Kidney (tissue), 14 donors: ENCODE measurements around the gene ANKRD27. TPM values are rescaled to one million over a fixed set of nuclear protein-coding genes. Genes with fewer than 3 reads are reported as not detected.

Source experiments
- DNase-seq, 5 donors: peaks; one replicate each; pipeline ENCODE4 v3.0.0-alpha.2; 2013 to 2020
- FAIRE-seq: peaks from 2 replicates; lab custom pipeline; 2012; peaks lifted over from hg19 to GRCh38; lab: Jason Lieb, UNC
- H3K27ac ChIP-seq, 2 donors: one replicate each; pipeline ENCODE4 v1.7.0; 2013; ENCODE audit warnings: low read depth in 2 of 2, low read length in 2 of 2, inconsistent platforms in 1 of 2
- H3K27me3 ChIP-seq: one replicate; pipeline ENCODE4 v1.7.1; 2013; ENCODE audit warnings: low read length, inconsistent platforms; ENCODE audit not compliant: control insufficient read depth, insufficient read depth
- H3K36me3 ChIP-seq, 3 donors: one replicate each; pipeline versions ENCODE4 v1.7.0 to v1.7.1; 2013; ENCODE audit warnings: low read length in 3 of 3, control low read depth in 1 of 3, inconsistent platforms in 1 of 3; ENCODE audit not compliant: insufficient read depth in 3 of 3, control insufficient read depth in 2 of 3
- H3K4me1 ChIP-seq, 3 donors: one replicate each; pipeline versions ENCODE4 v1.7.0 to v1.7.1; 2013; ENCODE audit warnings: low read length in 3 of 3, inconsistent platforms in 1 of 3, low read depth in 1 of 3; ENCODE audit not compliant: control insufficient read depth in 2 of 3, insufficient read depth in 2 of 3
- H3K4me3 ChIP-seq, 3 donors: one replicate each; pipeline versions ENCODE4 v1.7.0 to v1.8.1; 2013; ENCODE audit warnings: low read length in 3 of 3, control low read depth in 1 of 3, inconsistent platforms in 1 of 3
- H3K9ac ChIP-seq, 3 donors: one replicate each; pipeline versions ENCODE4 v1.7.0 to v1.7.1; 2013; ENCODE audit warnings: low read length in 3 of 3, control low read depth in 1 of 3, inconsistent platforms in 1 of 3
- H3K9me3 ChIP-seq, 3 donors: one replicate each; pipeline versions ENCODE4 v1.7.0 to v1.7.1; 2013; ENCODE audit warnings: low read length in 3 of 3, control low read depth in 1 of 3, inconsistent platforms in 1 of 3; ENCODE audit not compliant: control insufficient read depth in 2 of 3, insufficient read depth in 1 of 3
- CTCF ChIP-seq: IDR thresholded peaks from 3 replicates; pipeline ENCODE4 v1.5.1; 2012; ENCODE audit warnings: mild to moderate bottlenecking, moderate library complexity, borderline replicate concordance; ENCODE audit not compliant: insufficient read depth; ENCODE audit errors: extremely low read depth
- intact Hi-C: fragments of 100-400 bp; cut with DNase I; formaldehyde crosslinking; loops from one replicate; pipeline ENCODE4 v1.11.1; 2022
- polyA plus RNA-seq: library from polyadenylated mRNA; stranded (reverse); fragments of 350-450 nt; fragmentation: Illumina TruSeq; extraction: RNeasy Lipid Tissue Mini Kit (QIAGEN cat#74804); gene quantifications from one replicate; pipeline ENCODE4 v1.2.3, GENCODE V29; 2014; ENCODE audit warnings: low read depth, low replicate concordance; ENCODE audit not compliant: insufficient read depth
- total RNA-seq: library from RNA; stranded (reverse); fragmentation: NEBNext Ultra II Directional; extraction: Animal tissue kit (Norgen Biotek cat#: 25700); gene quantifications from one replicate; pipeline ENCODE4 v1.2.1, GENCODE V29; 2021
- donor health status: control.
- donor health status: control.
- donor health status: control.
- donor health status: control.
- donor health status: control.
- donor health status: DM: yes; HTN: yes; CAD: no.
- donor health status: Normal renal cell carcinoma (clear cell type).

Gene ANKRD27
- total and polyA plus RNA-seq, 2 donors from 2014 or later = 9.3 to 29.8 TPM

GRCh38 chr19:32606289-32606688 is 68.7 kb downstream of the ANKRD27 start:
- Histone ChIP-seq H3K4me3 (no peak overlapping the region), H3K27me3 (no peaks in the 10 kb centered on the region), H3K27ac (no peak overlapping the region), H3K36me3 (peaks cover 2 to 18% (median 17%) of the 10 kb centered on the region in 3 donors), H3K4me1 (no peaks in the 10 kb centered on the region), H3K9me3 (no peaks in the 10 kb centered on the region), H3K9ac (no peak overlapping the region)
- no peak for FAIRE-seq
- intact Hi-C loops = no loop called here
- DNase-seq = no peak
- TF ChIP-seq CTCF = no peak

GRCh38 chr19:32605544-32605943 is 69.4 kb downstream of the ANKRD27 start:
- no peak overlapping the region for H3K27ac ChIP-seq
- peaks cover 2 to 18% (median 17%) of the 10 kb centered on the region in 3 donors for H3K36me3 ChIP-seq
- intact Hi-C loops = no loop called here
- FAIRE-seq (no peak), DNase-seq (no peak)
- no peaks in the 10 kb centered on the region for H3K9me3 ChIP-seq
- no peak for TF ChIP-seq CTCF
- no peak overlapping the region for H3K9ac ChIP-seq
- H3K4me3 ChIP-seq = no peak overlapping the region
- H3K4me1 ChIP-seq = no peaks in the 10 kb centered on the region
- no peaks in the 10 kb centered on the region for H3K27me3 ChIP-seq

GRCh38 chr19:32603961-32604360 is 71.0 kb downstream of the ANKRD27 start:
- peaks cover 0 to 18% (median 16%) of the 10 kb centered on the region in 3 donors for H3K36me3 ChIP-seq
- intact Hi-C loops = no loop called here
- H3K27ac ChIP-seq = no peak overlapping the region
- H3K27me3 ChIP-seq = no peaks in the 10 kb centered on the region
- no peak for DNase-seq
- H3K9ac ChIP-seq = no peak overlapping the region
- no peaks in the 10 kb centered on the region for H3K4me1 ChIP-seq
- FAIRE-seq = no peak
- H3K9me3 ChIP-seq = no peaks in the 10 kb centered on the region
- no peak for TF ChIP-seq CTCF
- H3K4me3 ChIP-seq = no peak overlapping the region

- Histone ChIP-seq H3K4me1 (no peaks in the 10 kb centered on the region), H3K27me3 (no peaks in the 10 kb centered on the region), H3K9ac (no peak overlapping the region), H3K36me3 (peaks cover 4 to 36% (median 23%) of the 10 kb centered on the region in 3 donors), H3K4me3 (no peak overlapping the region), H3K9me3 (no peaks in the 10 kb centered on the region), H3K27ac (no peak overlapping the region)
- FAIRE-seq = peak; percentile 11
- peak in 3 of 5 donors; percentile 12 to 63 (median 30) for DNase-seq
- intact Hi-C loops = no loop called here
- TF ChIP-seq CTCF = peak; percentile 78
These were observed 75.2 kb downstream of the ANKRD27 start for GRCh38 chr19:32599736-32600157.
